Measurements from ENCODE around the gene NOS3. TPM values are rescaled to one million over a fixed set of nuclear protein-coding genes. Genes with fewer than 3 reads are reported as not detected.

The NOS3 gene
- total and polyA plus RNA-seq, 9 of the 15 experiments (the other 6 are each of a cell fraction or from before 2014, with no cell fraction given) = 1.1 to 121 (median 23.6) TPM

- no peaks in the 10 kb centered on the region for H4K20me1 ChIP-seq (replicated peaks; ENCODE audit: control insufficient read depth, insufficient read depth, low read length)
- DNase-seq (ENCODE audit: extremely low read depth in 1 of 4, low spot score in 3 of 4) (peak in 1 of 4 experiments; percentile 25), FAIRE-seq (no peak), ATAC-seq (no peak)
- H3K4me3 ChIP-seq = no peak overlapping the region
- no peak overlapping the region for H2AFZ ChIP-seq (ENCODE audit: low read depth, low read length)
- no peak overlapping the region for H3K27ac ChIP-seq (ENCODE audit: extremely low read depth, low read depth, low read length)
- in situ Hi-C loops (cut with MboI) = no loop called here
- ChIA-PET POLR2A (interaction anchor here (0.5 to 14.3 kb wide), 7 partner anchors 8 to 1167 kb away, joined by 3 to 146 read pairs (median 4); partner anchors contain the start of gene ABCB8), CTCF (ENCODE audit: low intra/inter-chr PET ratio) (interaction anchor here (0.7 to 1.3 kb wide), 3 partner anchors 53 to 119 kb away, joined by 3 to 6 read pairs (median 4); no protein-coding TSS in a partner anchor)
- no peaks in the 10 kb centered on the region; a peak in 1 of 5 replicates for H3K27me3 ChIP-seq (ENCODE audit: control insufficient read depth in 2 of 2, insufficient read depth in 2 of 2, low read length in 2 of 2)
- BruUV-seq (replicated peaks) = no TSS peak
- H3K9me3 ChIP-seq (replicated peaks; ENCODE audit: control insufficient read depth, insufficient read depth, low read depth, low read length) = no peaks in the 10 kb centered on the region
- H3K4me1 ChIP-seq (replicated peaks in 1 of 2; ENCODE audit: control insufficient read depth in 2 of 2, insufficient read depth in 2 of 2, low read length in 2 of 2) = peaks cover 29 to 78% of the 10 kb centered on the region in 2 experiments
- 83% methylated on average over 15 of the region's 15 CpGs for WGBS (ENCODE audit: insufficient coverage, low coverage, missing lambda C conversion rate)
- H3K9ac ChIP-seq (ENCODE audit: insufficient read depth in 1 of 2, low read depth in 2 of 2, low read length in 2 of 2) = peak overlapping the region in 1 of 2 experiments; percentile 93; a peak in 2 of 4 replicates
- intact Hi-C loops (cut with micrococcal nuclease) = loop anchor here (10.0 kb wide), 1 partner anchor 158 kb away; no protein-coding TSS in a partner anchor
- peaks cover 13% of the 10 kb centered on the region for H3K79me2 ChIP-seq (ENCODE audit: control insufficient read depth, insufficient read depth, low read length)
- no peaks in the 10 kb centered on the region for H3K9me1 ChIP-seq (ENCODE audit: control insufficient read depth, insufficient read depth, low read length)
- H3K4me2 ChIP-seq (ENCODE audit: insufficient read depth, low read length) = peak overlapping the region; percentile 95; the same call in 1 of the 2 replicates
- H3K36me3 ChIP-seq (ENCODE audit: control insufficient read depth, insufficient read depth, low read length) = peaks cover 36% of the 10 kb centered on the region; the same call in 2 of the 3 replicates
- TF ChIP-seq SMARCA5 (IDR thresholded peaks at IDR 0.05) = no peak
- TF ChIP-seq TCF7 (IDR thresholded peaks at IDR 0.05; ENCODE audit: borderline replicate concordance) = no peak
- peak; percentile 73 for TF ChIP-seq POLR2G (IDR thresholded peaks at IDR 0.05; ENCODE audit: low read depth, low read length)
- TF ChIP-seq GATAD2B (IDR thresholded peaks at IDR 0.05; ENCODE audit: borderline replicate concordance) = no peak
- TF ChIP-seq SREBF1 (IDR thresholded peaks at IDR 0.05; ENCODE audit: borderline replicate concordance, low read depth, low read length) = no peak
- no peak for TF ChIP-seq ETV1 (tag; conservative IDR thresholded peaks at IDR 0.05; ENCODE audit: low read depth)
- 0 out of 2 replicates have a peak, but pooled peaks have one; percentile 2 for TF ChIP-seq ZNF740 (CRISPR knock-in tag; IDR thresholded peaks at IDR 0.05)
- no peak for TF ChIP-seq ZNF740 (tag; IDR thresholded peaks at IDR 0.05)
- TF ChIP-seq POLR2A (conservative IDR thresholded peaks at IDR 0.05) = peak; percentile 29; the same call in 1 of the 2 replicates
- 0 out of 2 replicates have a peak, but pooled peaks have one; percentile 5 for TF ChIP-seq SUPT5H (IDR thresholded peaks at IDR 0.05)
- TF ChIP-seq NELFE (IDR thresholded peaks at IDR 0.05; ENCODE audit: insufficient read depth, insufficient read length) = no peak
- no peak for TF ChIP-seq ZNF217 (CRISPR knock-in tag; IDR thresholded peaks at IDR 0.05)
- TF ChIP-seq ZBTB33 (CRISPR knock-in tag; IDR thresholded peaks at IDR 0.05) = peak; percentile 68
- TF ChIP-seq CBX2 (IDR thresholded peaks at IDR 0.05; ENCODE audit: insufficient read depth, low read length, poor library complexity, severe bottlenecking) = no peak
- no peak for TF ChIP-seq CBX3 (IDR thresholded peaks at IDR 0.05; ENCODE audit: borderline replicate concordance in 1 of 2, low read length in 2 of 2)
- TF ChIP-seq IRF9 (tag; IDR thresholded peaks at IDR 0.05) = no peak
- TF ChIP-seq RBFOX2 (IDR thresholded peaks at IDR 0.05; ENCODE audit: low read depth, low read length) = peak; percentile 54
- no peak for TF ChIP-seq HDAC1 (IDR thresholded peaks at IDR 0.05)
- 0 out of 2 replicates have a peak, but pooled peaks have one; percentile 4 for TF ChIP-seq CEBPG (CRISPR knock-in tag; IDR thresholded peaks at IDR 0.05)
- no peak for TF ChIP-seq CEBPG (tag; conservative IDR thresholded peaks at IDR 0.05 in 1 of 2, IDR thresholded peaks at IDR 0.05 in 1 of 2)
- TF ChIP-seq KLF16 (IDR thresholded peaks at IDR 0.05) = no peak
These were observed 26.1 kb downstream of the NOS3 start for GRCh38 chr7:151016942-151017341.

All from K562 (cell line).